Cardiac fibroblast (primary cell): ENCODE measurements around the gene ZNF217.
A peak's percentile ranks its signal among the peaks of the same experiment; 100 is the strongest.
"Not testable (repeated sequence)": the region's sequence is repeated elsewhere in the genome, so short reads cannot be mapped to it uniquely, and the experiment has no call there.

Source experiments
- DNase-seq, 2 donors: peaks; one replicate each; pipeline versions ENCODE4 v3.0.0 to v3.0.0-alpha.2; 2010; ENCODE audit warnings: low read depth in 2 of 2
- H3K4me3 ChIP-seq, 2 donors: replicated peaks in 1 of 2; 1 replicate in 1 of 2; 2 replicates in 1 of 2; pipeline ENCODE4 v1.5.1; 2011; ENCODE audit warnings: low read depth in 2 of 2, low read length in 2 of 2, mild to moderate bottlenecking in 2 of 2, moderate library complexity in 1 of 2
- CTCF ChIP-seq: IDR thresholded peaks from one replicate; pipeline ENCODE4 v1.5.1; 2011; ENCODE audit warnings: low read depth, mild to moderate bottlenecking, low read length, inconsistent platforms

Gene ZNF217

DNA sequence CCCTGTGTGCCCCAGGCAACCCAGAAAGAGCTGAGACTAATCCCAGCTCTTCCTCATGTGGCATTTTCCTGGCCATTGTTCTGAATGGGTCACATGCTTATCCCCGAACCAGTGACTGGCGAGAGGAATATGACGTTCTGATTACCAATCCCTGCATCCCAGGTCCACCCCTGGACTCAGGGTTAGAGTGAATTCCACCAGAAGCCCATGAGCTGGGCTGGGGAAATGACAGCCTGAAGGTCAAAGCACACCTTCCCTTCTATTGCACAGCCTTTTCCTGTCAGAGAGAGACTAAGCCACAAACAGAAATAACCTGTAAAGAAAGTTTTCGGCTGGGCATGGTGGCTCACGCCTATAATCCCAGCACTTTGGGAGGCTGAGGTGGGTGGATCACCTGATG, 70.9 kb downstream of the ZNF217 start:
- no peak for TF ChIP-seq CTCF
- DNase-seq: no peak
- H3K4me3 ChIP-seq: no peak overlapping the region

- no peak for DNase-seq
- no peak overlapping the region for H3K4me3 ChIP-seq
- no peak for TF ChIP-seq CTCF
Observed at GRCh38 chr20:53522026-53522425, 71.6 kb downstream of the ZNF217 start.

- H3K4me3 ChIP-seq: not testable (repeated sequence)
- peak in 1 of 2 donors; percentile 16 for DNase-seq
Observed at GRCh38 chr20:53521421-53521820, 72.2 kb downstream of the ZNF217 start.

- no peak for DNase-seq
- no peak for TF ChIP-seq CTCF
- no peak overlapping the region for H3K4me3 ChIP-seq
Observed at GRCh38 chr20:53517146-53517545, 76.5 kb downstream of the ZNF217 start.
